CD4-positive, alpha-beta T cell treated with Interleukin-6 for 4 hours (primary cell): Measurements from ENCODE around the gene PTK6.
"Not testable (repeated sequence)": the region's sequence is repeated elsewhere in the genome, so short reads cannot be mapped to it uniquely, and the experiment has no call there.

ENCODE experiments used
- DNase-seq: peaks from one replicate; pipeline ENCODE4 v3.0.0-alpha.2; 2020; ENCODE audit warnings: mixed read lengths

Gene PTK6

DNA sequence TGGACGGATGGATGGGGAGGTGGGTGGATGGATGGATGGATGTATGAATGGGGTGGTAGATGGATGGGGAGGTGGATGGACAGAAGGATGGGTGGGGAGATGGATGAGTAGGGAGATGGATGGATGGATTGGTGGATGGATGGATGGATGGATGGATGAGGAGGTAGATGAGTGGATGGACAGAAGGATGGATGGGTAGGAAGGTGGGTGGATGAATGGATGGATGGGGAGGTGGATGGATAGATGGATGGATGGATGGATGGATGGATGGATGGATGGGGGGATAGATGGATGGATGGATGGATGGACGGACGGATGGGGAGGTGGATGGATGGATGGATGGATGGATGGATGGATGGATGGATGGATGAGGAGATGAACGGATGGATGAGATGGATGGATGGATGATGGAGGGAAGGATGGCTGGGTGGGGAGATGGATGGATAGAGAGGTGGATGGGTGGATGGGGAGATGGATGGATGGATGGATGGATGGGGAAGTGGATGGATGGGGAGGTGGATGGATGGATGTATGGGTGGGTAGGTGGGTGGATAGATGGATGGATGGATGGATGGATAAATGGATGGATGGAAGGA is 45.4 kb downstream of the PTK6 start:
- no peak for DNase-seq

DNA sequence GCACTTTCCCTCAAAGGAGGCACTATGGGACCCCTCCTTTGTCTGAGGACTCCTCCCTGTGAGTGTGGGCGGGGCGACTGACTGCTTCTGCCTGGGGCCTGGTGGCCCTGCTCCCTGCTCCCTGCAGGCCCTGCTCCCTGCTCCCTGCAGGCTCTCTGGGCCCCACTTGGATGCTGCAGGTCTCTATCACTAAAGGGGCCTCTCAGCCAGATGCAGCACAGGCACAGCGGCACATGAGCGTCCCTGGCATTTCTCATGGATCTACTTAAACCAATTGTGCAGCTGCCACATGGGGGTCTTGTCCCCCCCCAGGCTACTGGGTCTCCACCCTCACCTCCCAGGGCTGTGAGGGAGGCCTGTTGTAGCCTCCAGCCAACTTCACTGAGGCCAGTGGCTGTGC is 46.1 kb downstream of the PTK6 start:
- DNase-seq, result no peak

DNA sequence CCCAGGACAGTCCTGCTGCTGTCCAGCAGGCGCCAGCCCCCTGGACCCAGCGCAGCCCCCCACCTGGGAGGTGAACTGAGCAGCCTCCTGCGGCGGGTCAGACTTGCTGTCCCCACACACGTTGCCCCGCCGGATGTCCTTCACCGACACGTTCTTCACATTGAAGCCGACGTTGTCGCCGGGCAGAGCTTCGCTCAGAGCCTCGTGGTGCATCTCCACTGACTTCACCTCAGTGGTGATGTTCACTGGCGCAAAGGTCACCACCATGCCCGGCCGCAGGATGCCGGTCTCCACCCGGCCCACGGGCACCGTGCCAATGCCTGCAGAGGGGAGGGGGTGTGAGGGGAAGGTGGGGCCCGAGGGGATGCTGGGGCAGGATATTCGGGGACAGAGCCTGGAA is 46.8 kb downstream of the PTK6 start:
- no peak for DNase-seq

DNA sequence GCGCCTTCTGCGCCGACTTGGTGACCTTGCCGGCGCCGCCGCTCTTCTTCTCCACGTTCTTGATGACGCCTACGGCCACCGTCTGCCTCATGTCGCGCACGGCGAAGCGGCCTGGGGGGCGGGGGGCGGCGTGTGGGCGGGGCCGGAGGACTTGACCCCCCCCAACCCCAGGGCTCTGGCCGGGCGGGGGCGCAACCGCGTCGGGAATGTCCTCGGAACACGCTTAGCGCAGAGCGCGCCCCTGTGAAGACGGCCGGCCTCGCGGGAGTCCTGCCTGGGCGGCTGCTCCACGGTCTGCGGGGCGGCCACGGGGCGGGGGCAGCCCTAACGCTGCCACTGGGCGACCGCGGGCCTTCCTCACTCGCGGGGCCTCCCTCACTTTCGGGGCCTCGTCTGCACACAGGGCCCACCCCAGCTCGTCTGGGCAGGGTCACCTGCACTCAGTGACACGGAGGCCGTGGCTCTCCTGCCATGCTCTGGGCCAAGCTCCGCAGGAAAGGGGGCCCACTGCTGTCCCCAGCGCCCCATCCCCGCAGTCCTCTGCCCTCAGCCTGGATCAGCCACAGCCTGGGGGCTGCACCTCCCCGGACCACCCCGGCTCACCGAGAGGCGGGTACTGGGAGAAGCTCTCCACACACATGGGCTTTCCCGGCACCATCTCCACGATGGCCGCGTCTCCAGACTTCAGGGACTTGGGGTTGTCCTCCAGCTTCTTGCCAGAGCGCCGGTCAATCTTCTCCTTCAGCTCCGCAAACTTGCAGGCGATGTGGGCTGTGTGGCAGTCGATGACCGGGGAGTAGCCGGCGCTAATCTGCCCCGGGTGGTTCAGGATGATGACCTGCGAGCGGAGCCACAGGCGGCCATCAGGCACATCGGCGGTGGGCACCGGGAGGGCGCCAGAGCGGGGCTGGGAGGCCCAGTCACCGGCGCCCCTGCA is 48.6 kb downstream of the PTK6 start:
- no peak for DNase-seq

DNA sequence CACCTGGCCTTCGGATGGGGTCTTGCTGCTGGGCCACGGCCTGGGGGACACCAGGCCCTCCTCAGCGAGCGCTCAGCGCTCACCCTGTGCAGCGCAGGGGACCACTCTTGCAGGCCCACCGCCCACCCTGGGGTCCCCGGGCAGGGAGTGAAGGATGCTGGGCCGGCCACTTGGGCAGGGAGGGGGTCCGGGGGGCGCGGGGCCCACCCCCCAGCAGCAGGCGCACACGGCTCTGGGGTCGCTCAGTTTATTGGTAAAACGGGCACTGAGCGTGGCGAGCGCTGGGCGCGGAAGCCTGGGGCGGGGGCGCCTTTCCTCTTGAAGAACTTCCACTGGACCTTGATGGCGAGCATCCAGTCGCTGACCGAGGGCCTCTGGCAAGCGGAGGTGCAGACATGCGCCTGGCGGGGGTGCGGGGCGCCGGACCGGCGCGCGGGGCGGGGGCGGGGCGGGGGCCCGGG is 49.4 kb downstream of the PTK6 start:
- no peak for DNase-seq

DNA sequence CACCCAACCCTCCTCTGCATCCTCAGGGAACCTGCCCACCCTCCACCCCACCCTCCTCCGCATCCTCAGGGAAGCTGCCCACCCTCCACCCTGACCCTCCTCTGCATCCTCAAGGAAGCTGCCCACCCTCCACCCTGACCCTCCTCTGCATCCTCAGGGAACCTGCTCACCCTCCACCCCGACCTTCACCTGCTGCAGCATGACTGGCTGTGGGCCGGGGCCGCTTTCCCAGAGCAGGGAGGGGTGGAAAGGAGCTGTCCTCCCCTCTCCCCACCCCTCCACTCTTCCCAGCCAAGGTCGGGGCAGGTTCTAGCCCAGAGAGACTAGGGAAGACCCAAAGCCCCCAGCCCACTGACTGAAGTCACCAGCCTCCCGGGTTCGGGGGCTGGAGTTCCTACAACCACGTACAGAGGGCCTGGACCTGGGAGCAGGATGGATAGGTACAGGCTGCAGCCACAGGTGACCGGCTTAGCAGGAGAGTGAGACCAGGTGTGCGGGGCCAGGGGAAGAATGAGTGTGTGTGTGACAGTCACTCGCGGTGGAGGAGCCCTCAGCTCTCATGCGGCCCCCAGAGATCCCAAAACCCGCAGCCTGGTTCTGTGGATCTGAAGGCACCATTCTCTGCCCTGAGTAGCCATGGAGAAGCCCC is 49.9 kb downstream of the PTK6 start:
- no peak for DNase-seq

DNA sequence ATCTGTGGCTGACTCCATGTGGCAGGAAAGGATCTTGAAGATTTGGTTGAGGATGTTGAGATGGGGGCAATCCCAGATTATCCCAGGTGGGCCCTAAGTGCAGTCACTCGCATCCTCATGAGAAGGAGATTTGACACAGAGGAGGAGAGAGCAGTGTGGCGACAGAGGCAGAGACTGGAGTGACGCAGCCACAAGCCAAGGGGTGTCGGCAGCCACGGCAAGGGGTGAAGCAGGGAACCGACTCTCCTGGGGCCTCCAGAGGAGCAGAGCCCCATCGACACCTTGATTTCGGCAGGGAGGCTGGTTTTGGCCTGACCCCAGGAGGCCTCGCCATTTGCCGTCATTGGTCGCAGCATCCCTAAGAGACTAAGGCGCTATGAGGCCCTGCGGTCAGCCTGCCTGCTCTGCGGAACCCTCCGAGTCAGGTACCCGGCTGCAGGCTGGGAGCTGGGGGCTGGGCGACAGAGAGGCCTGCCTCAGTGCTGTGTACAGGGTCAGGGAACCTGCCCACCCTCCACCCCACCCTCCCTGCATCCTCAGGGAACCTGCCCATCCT is 50.8 kb downstream of the PTK6 start:
- DNase-seq, result no peak

DNA sequence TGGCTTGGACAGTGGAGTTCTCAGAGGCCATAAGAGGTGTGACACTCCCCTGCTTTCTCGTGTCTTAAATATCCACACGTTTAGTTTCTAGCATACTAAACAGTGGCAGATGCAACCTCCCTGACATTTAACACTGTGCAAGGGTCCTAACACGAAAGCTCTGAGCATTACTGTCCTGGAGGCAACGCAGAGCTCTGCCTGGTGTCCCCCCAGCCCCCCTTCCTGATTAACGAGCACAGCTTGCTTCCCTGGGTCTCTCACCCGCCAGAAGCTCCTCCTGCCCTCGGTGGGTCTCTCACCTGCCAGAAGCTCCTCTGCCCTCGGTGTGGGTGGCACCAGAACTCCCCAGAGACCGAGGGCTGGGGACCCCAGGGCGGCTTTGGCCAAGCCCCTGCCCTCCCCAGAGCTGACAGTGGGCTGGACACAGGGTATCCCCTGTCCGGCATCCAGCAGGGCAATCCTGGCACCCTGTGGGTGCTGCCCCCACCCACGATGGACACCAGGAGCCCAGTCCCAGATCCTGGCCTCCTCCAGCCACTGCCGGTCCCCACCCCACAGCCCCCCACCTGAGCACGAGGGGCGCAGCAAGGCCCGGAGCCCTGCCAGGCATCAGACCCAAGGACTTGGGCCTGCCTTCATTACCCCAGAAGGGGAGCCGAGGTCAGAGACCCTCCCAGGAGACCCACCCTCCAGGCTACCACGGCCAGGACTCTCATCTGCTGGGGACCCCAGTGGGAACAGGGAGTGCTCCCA is 52.3 kb downstream of the PTK6 start:
- no peak for DNase-seq

DNA sequence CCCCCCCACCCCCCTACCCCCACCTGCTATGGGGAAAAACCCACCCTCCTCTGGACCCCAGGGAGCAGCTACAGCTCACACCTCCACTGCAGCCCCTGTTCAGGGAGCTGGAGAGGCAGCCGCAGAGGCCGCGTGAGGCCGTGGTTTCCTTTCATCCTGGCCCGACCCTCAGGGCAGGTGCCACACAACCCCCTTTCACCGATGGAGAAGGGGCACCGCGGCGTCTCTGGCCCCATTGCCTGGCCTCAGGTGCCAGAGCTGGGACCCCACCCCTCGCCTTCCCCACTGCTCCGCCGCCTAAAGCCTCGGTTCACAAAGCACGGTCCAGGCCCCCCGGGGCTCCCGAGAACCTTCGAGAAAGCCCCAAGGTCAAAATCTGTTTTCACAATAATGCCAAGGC is 52.9 kb downstream of the PTK6 start:
- no peak for DNase-seq

DNA sequence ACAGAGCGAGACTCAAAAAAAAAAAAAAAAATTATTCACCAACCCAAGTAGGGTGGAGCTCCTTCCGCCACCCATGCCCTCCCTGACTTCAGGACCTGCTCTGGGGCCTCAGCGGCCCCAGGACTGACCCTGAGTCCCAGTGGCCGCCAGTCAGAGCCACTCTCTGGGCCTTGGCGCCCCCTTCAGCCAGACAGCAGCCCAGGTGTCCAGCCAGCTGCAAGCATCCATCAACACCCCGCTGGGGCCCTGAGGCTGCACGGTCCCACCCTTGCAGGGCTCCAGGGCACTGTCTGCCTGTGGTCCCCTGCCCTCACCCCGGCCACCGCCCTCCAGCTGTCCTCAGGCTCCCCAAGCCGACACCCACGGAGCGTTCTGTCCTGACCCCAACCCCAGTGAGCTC is 53.3 kb downstream of the PTK6 start:
- no peak for DNase-seq

DNA sequence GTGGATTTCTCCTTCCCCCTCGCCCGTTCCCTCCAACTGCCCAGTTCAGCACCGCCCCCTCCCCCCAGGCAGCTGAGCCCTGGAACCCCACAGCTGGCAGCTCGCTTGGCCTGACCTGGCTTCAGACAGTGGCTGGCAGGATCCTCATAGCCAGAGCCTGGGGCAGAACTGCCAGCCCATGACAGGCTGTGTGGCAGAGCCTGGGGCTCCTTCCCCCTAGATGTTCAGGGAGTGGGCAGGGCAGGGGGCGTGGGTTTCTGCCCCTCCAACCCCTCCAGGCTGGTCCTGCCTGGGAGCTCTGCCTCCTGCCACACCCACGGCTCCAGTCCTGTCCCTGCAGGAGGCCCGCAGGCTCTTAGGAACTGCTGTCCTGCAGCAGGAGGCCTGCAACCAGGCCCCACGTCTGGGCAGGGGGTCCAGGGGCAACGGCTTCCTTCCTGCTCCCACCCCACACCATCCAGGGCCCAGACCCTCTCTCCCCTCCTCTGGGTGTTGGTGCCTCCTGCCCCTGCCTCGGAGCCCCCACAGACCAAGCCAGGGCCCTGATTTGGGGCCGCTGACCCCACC is 55.1 kb downstream of the PTK6 start:
- DNase-seq, result no peak

DNA sequence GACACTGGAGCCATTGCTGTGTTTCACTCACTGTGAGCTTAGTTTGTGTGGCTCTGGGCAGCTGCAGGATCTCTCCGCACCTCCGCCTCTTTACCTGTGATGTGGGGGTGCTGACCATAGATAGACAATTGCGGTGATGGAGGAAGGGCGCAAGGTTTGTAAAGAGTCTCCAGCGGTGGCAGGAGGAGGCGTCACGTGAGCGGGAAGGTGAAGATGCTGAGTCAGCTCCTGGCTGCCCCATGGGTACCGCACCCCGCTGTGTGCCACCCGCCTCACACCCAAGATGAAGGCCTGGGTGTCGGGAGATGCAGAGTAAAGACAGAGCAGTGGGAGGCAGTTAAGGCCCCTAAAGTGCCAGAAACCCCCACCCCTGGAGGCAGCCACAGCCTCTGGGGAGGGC is 55.7 kb downstream of the PTK6 start:
- DNase-seq, result no peak

DNA sequence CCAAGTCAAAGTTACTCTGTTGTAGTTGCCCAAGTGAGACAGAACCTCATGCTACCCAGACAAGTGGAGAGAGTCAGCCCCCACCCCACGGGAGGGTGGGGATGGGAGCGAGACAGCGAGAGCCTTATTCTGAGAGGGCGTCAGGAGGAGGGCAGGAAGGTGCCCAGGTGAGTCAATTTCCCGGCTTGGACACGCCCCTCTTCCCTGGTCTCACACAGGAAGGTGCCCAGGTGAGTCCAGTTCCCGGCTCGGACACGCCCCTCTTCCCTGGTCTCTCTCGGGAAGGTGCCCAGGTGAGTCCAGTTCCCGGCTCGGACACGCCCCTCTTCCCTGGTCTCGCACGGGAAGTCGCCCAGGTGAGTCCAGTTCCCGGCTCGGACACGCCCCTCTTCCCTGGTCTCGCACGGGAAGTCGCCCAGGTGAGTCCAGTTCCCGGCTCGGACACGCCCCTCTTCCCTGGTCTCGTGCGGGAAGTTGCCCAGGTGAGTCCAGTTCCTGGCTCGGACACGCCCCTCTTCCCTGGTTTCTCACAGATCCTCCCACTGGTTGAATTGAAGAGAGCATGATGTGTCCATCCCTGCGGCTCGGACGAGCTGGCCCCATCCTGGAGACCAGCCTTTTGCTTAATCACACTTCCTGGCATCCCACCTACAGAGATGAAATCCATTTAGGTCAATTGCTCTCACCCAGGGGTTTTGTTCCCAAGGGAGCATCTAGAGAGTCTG is 57.3 kb downstream of the PTK6 start:
- not testable (repeated sequence) for DNase-seq

DNA sequence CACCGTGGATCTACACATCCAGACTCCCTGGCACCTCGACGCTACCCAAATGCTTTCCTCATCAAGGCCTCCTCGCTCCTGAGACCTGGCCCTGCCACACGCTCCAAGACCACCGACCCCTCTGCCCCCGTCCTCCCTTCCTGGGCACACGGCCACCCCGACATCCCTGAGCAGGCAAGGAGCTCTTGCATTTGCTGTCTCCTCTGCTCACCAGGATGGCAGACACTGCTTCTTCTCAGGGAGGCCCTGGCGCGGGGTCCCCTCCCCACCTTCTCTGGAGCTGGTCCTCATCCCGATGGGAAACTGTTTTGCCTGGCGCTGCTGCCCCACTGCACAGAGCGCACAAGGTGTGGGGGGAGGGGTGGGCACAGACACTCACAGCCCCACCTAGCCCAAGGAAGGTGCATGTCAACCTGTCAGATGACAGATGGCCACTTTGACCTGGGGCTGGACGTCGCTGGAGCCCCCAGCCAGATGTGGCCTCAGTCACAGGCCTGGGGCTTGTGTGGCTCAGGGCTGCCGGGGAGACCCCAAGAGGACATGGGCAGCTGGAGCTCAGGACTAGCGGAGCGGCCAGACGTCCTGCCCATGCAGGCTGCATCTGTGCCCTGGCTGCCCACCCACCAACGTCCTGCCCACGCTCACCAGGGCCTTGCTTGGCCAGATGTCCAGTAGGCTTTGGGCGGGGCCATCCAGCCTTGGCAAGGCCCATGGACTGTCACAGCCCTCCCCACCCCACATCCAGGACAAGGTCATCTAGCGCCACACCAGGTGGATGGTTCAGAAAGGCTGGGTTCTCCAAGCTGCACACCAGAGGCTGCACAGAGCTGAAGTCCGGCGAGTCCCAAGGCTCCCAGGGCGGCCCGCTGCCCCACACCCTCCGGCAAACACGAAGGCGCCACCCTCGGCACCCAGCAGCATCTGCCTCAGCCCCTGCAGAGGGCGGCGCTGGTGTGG is 58.6 kb downstream of the PTK6 start:
- DNase-seq, result no peak
